HepG2 (cell line): ENCODE measurements around the gene ATP13A4.

Source experiments
- BRCA1 ChIP-seq: sonication (generic); formaldehyde crosslinking; IDR thresholded peaks from 2 replicates; pipeline ENCODE4 v1.4.0; 2020; ENCODE audit warnings: missing genetic modification reagents
- ESRRA ChIP-seq: sonication (generic); formaldehyde crosslinking; IDR thresholded peaks from 2 replicates; pipeline ENCODE4 v1.5.1; 2020; ENCODE audit warnings: mild to moderate bottlenecking, low read depth, missing genetic modification reagents
- RFX1 ChIP-seq: fragments of 450-650 bp; IDR thresholded peaks from 2 replicates; pipeline ENCODE4 v1.6.1; 2017
- ZBTB1 ChIP-seq: sonication (generic); formaldehyde crosslinking; IDR thresholded peaks from 2 replicates; pipeline ENCODE4 v1.4.0; 2020; ENCODE audit warnings: missing genetic modification reagents, borderline replicate concordance
- TF ChIP-seq, protein P1 (sequence below): sonication (generic); formaldehyde crosslinking; IDR thresholded peaks from 2 replicates; pipeline ENCODE4 v1.5.1; 2020; ENCODE audit warnings: mild to moderate bottlenecking, missing genetic modification reagents, moderate library complexity

- TF ChIP-seq ESRRA (CRISPR knock-in tag) (no peak), ZBTB1 (CRISPR knock-in tag) (no peak), BRCA1 (CRISPR knock-in tag) (no peak), RFX1 (no peak)
- TF ChIP-seq, protein P1, sequence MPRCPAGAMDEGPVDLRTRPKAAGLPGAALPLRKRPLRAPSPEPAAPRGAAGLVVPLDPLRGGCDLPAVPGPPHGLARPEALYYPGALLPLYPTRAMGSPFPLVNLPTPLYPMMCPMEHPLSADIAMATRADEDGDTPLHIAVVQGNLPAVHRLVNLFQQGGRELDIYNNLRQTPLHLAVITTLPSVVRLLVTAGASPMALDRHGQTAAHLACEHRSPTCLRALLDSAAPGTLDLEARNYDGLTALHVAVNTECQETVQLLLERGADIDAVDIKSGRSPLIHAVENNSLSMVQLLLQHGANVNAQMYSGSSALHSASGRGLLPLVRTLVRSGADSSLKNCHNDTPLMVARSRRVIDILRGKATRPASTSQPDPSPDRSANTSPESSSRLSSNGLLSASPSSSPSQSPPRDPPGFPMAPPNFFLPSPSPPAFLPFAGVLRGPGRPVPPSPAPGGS (CRISPR knock-in tag) = no peak
These were observed 43.5 kb upstream of the ATP13A4 start for GRCh38 chr3:193598202-193598601.
